SK-N-MC (cell line): ENCODE measurements around the gene ZDHHC14.

Source experiments
- DNase-seq: peaks from one replicate; pipeline ENCODE4 v3.0.0-alpha.2; 2011; ENCODE audit warnings: low read depth, low spot score
- H3K27ac ChIP-seq: fragments of 200-600 bp; sonication (generic); 2 replicates; pipeline ENCODE4 v1.5.1; 2016; ENCODE audit warnings: mixed run types
- H3K36me3 ChIP-seq: fragments of 200-600 bp; sonication (generic); 2 replicates; pipeline ENCODE4 v1.6.1; 2017; ENCODE audit warnings: antibody characterized with exemption, low read length, mixed read lengths; ENCODE audit not compliant: insufficient read depth
- H3K4me3 ChIP-seq: fragments of 200-600 bp; sonication (generic); 2 replicates; pipeline ENCODE4 v1.5.1; 2016
- H3K9ac ChIP-seq: fragments of 200-600 bp; sonication (generic); 2 replicates; pipeline ENCODE4 v1.8.0; 2017; ENCODE audit warnings: mixed run types, mixed read lengths; ENCODE audit not compliant: insufficient read length
- H3K9me3 ChIP-seq: fragments of 200-600 bp; sonication (generic); 2 replicates; pipeline ENCODE4 v1.6.1; 2017; ENCODE audit warnings: low read depth, mild to moderate bottlenecking, antibody characterized with exemption, low read length, moderate library complexity, mixed read lengths
- EZH2 ChIP-seq: fragments of 200-600 bp; sonication (generic); IDR thresholded peaks from one replicate; pipeline ENCODE4 v1.6.1; 2017; ENCODE audit warnings: antibody characterized with exemption
- FOXP2 ChIP-seq: optimal IDR thresholded peaks from 2 replicates; pipeline ENCODE3; 2011; ENCODE audit warnings: mild to moderate bottlenecking, moderate library complexity; ENCODE audit not compliant: insufficient read depth; ENCODE audit errors: extremely low read length, control extremely low read depth
- POLR2AphosphoS5 ChIP-seq: IDR thresholded peaks from 2 replicates; pipeline ENCODE4 v1.6.1; 2012; ENCODE audit warnings: mild to moderate bottlenecking, low read depth, low read length, borderline replicate concordance

Gene ZDHHC14

GRCh38 chr6:157635388-157636244 lies 254.6 kb downstream of the ZDHHC14 start:
- Histone ChIP-seq H3K27ac (no peak overlapping the region), H3K36me3 (no peaks in the 10 kb centered on the region), H3K9ac (no peak overlapping the region), H3K9me3 (no peaks in the 10 kb centered on the region), H3K4me3 (no peak overlapping the region)
- no peak for DNase-seq
- no peak for TF ChIP-seq FOXP2
- no peak for TF ChIP-seq EZH2
- TF ChIP-seq POLR2AphosphoS5 = no peak

GRCh38 chr6:157637516-157637915 lies 256.5 kb downstream of the ZDHHC14 start:
- TF ChIP-seq EZH2 = no peak
- TF ChIP-seq FOXP2 = no peak
- TF ChIP-seq POLR2AphosphoS5 = no peak
- Histone ChIP-seq H3K9ac (no peak overlapping the region), H3K36me3 (no peaks in the 10 kb centered on the region), H3K9me3 (no peaks in the 10 kb centered on the region), H3K27ac (no peak overlapping the region), H3K4me3 (no peak overlapping the region)
- no peak for DNase-seq

GRCh38 chr6:157637941-157638662 lies 257.1 kb downstream of the ZDHHC14 start:
- Histone ChIP-seq H3K9ac (no peak overlapping the region), H3K9me3 (no peaks in the 10 kb centered on the region), H3K36me3 (no peaks in the 10 kb centered on the region), H3K4me3 (no peak overlapping the region), H3K27ac (no peak overlapping the region)
- no peak for DNase-seq
- no peak for TF ChIP-seq POLR2AphosphoS5

GRCh38 chr6:157638779-157639178 lies 257.8 kb downstream of the ZDHHC14 start:
- TF ChIP-seq EZH2 = no peak
- TF ChIP-seq POLR2AphosphoS5 = no peak
- no peak for TF ChIP-seq FOXP2
- no peak overlapping the region for H3K27ac ChIP-seq
- H3K4me3 ChIP-seq = no peak overlapping the region
- H3K9ac ChIP-seq = no peak overlapping the region
- H3K9me3 ChIP-seq = no peaks in the 10 kb centered on the region
- DNase-seq = no peak
- no peaks in the 10 kb centered on the region for H3K36me3 ChIP-seq

GRCh38 chr6:157640746-157641451 lies 259.9 kb downstream of the ZDHHC14 start:
- TF ChIP-seq FOXP2 (no peak), POLR2AphosphoS5 (no peak), EZH2 (no peak)
- H3K36me3 ChIP-seq = no peaks in the 10 kb centered on the region
- no peak overlapping the region for H3K27ac ChIP-seq
- H3K9me3 ChIP-seq = no peaks in the 10 kb centered on the region
- H3K9ac ChIP-seq = no peak overlapping the region
- no peak for DNase-seq
- no peak overlapping the region for H3K4me3 ChIP-seq

GRCh38 chr6:157641837-157642236 lies 260.8 kb downstream of the ZDHHC14 start:
- Histone ChIP-seq H3K9ac (no peak overlapping the region), H3K4me3 (no peak overlapping the region), H3K36me3 (no peaks in the 10 kb centered on the region), H3K9me3 (no peaks in the 10 kb centered on the region), H3K27ac (no peak overlapping the region)
- no peak for TF ChIP-seq EZH2
- TF ChIP-seq POLR2AphosphoS5 = no peak
- no peak for TF ChIP-seq FOXP2
- no peak for DNase-seq

GRCh38 chr6:157642736-157643135 lies 261.7 kb downstream of the ZDHHC14 start:
- Histone ChIP-seq H3K9me3 (no peaks in the 10 kb centered on the region), H3K4me3 (no peak overlapping the region), H3K36me3 (no peaks in the 10 kb centered on the region), H3K9ac (no peak overlapping the region), H3K27ac (no peak overlapping the region)
- TF ChIP-seq FOXP2 (no peak), POLR2AphosphoS5 (no peak), EZH2 (no peak)
- DNase-seq = no peak

- no peak for TF ChIP-seq POLR2AphosphoS5
- no peak for TF ChIP-seq EZH2
- TF ChIP-seq FOXP2 = no peak
- DNase-seq = no peak
- H3K9ac ChIP-seq = no peak overlapping the region
Measured at GRCh38 chr6:157644043-157644810, 263.2 kb downstream of the ZDHHC14 start.

More at GRCh38 chr6:157644043-157644810, 263.2 kb downstream of the ZDHHC14 start:
- H3K27ac ChIP-seq = no peak overlapping the region
- no peaks in the 10 kb centered on the region for H3K9me3 ChIP-seq
- no peak overlapping the region for H3K4me3 ChIP-seq
- H3K36me3 ChIP-seq = no peaks in the 10 kb centered on the region
